Esophagus squamous epithelium (tissue), 4 donors: ENCODE results near the gene TRAPPC6A.

Experiments
- POLR2A ChIP-seq, 4 donors: fragments of 450-650 bp; IDR thresholded peaks; one replicate each; pipeline ENCODE4 v1.6.1; 2017; ENCODE audit warnings: antibody characterized with exemption in 4 of 4, mild to moderate bottlenecking in 4 of 4, moderate library complexity in 3 of 4
- TF ChIP-seq, protein P1 (sequence below), 6 experiments: fragments of 450-650 bp in 4 of 6; fragments of 200-600 bp in 2 of 6; sonication (generic) in 2 of 6; IDR thresholded peaks; one replicate each; pipeline ENCODE4 v1.5.1; 2016 to 2019; ENCODE audit warnings: antibody characterized with exemption in 6 of 6, mild to moderate bottlenecking in 4 of 6, moderate library complexity in 4 of 6

DNA sequence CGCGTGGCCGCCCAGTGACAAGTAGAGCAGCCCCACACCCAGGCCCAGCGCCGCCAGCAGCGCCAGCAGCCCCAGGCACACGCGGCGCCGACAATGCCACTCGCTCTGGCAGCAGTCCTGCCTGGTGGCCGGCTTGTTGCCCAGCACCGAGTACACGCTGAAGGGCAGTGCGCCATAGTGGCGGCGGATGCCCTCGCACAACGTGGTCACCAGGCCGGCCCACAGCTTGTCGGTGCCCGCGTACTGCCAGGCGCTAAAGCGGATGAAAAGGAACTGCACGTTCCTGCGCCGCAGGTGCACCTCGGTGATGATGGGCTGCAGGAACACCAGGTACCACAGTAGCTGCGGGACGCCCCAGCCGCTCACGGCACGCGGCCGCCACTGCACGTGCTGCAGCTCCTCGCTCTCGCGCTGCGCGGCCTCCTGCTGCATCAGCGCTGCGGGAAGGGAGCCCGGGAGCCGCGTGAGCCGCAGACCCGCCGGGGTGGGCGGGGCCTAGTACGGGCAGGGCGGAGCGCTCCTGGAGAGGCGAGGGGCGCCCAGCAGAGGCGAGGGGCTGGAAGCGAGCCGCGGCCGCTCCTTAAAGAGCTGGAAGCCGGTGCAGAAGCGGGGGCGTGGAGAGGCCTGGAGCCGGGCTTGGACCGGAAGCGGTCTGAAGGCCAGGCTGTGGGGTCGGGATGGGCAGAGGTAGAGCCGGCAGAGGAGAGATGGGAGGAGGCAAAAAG is 24.5 kb downstream of the TRAPPC6A start:
- TF ChIP-seq, protein P1, sequence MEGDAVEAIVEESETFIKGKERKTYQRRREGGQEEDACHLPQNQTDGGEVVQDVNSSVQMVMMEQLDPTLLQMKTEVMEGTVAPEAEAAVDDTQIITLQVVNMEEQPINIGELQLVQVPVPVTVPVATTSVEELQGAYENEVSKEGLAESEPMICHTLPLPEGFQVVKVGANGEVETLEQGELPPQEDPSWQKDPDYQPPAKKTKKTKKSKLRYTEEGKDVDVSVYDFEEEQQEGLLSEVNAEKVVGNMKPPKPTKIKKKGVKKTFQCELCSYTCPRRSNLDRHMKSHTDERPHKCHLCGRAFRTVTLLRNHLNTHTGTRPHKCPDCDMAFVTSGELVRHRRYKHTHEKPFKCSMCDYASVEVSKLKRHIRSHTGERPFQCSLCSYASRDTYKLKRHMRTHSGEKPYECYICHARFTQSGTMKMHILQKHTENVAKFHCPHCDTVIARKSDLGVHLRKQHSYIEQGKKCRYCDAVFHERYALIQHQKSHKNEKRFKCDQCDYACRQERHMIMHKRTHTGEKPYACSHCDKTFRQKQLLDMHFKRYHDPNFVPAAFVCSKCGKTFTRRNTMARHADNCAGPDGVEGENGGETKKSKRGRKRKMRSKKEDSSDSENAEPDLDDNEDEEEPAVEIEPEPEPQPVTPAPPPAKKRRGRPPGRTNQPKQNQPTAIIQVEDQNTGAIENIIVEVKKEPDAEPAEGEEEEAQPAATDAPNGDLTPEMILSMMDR (IDR thresholded peaks at IDR 0.05), result no peak
- no peak for TF ChIP-seq POLR2A (IDR thresholded peaks at IDR 0.05)
